ENCODE results near the gene UBR2.
"Not testable (repeated sequence)": the region's sequence is repeated elsewhere in the genome, so short reads cannot be mapped to it uniquely, and the experiment has no call there.

The UBR2 gene

DNA sequence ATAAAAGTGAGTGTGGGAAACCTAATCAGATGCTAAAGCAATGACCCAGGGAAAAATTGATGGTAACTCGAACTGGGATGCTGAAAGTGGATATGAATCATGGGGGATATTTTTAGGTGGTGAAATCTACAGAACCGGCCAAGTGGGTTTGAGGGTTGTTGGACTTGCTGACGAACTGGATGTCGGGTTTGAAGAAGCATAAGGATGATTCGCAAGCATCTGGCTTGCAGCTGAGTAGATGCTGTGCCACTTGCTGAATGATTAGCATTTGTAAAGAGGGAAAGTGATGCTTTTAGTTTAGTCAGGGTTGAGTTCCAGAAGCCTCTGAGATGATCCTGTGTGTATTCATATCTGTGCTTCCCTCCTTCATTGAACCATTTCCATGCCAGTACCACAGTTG lies 54.9 kb downstream of the UBR2 start:
- no peak for DNase-seq

DNA sequence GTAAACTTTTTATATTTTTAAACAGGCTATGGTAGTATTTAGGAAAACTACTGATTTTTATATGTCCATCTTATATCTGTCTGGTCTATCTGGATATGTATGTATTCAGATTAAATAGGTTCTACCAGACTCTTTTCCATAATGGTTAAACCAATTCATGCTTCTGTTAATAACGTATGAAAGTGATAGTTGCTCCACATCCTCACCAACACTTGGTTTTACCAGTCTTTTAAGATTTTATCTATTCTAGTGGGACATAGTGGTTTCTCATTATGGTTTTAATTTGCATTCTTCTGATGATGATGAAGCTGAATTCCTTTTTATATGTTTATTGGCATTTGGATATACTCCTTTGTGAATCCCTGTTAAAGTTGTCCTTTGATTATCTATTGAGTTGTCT lies 56.1 kb downstream of the UBR2 start:
- DNase-seq = no peak

DNA sequence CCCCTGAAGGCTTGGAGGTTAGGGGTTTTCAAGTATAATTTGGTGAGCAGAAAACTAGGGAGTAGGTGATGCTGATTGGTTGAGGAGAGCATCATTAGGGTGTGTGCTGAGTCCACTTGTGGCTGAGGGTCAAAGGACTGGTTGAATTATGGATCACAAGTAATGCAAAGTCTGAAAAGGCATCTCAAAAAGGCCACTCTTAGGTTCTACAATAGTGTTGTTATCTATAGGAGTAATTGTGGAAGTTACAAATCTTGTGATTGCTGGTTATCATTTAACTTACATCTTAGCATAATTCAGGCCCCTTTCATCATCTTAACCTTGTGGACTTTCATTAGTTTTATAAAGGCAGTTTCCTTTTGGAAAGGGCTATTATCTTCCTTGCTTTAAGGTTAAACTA lies 60.8 kb downstream of the UBR2 start:
- no peak for DNase-seq

DNA sequence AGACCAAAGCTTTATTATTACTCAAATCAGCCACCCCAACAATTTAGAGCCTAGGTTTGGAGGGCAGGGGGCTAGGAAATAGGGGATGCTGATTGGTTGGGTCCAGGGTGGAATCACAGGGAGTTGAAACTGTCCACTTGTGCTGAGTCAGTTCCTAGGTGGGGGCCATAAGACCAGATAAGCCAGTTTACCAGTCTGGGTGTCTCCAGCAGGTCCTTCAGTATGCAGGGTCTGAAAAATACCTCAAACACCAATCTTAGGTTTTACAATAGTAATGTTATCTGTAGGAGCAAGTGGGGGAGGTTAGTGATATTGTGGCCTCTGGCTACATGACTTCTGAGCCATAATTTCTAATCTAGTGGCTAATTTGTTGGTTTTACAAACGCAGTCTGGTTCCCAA lies 63.2 kb downstream of the UBR2 start:
- no peak for DNase-seq

DNA sequence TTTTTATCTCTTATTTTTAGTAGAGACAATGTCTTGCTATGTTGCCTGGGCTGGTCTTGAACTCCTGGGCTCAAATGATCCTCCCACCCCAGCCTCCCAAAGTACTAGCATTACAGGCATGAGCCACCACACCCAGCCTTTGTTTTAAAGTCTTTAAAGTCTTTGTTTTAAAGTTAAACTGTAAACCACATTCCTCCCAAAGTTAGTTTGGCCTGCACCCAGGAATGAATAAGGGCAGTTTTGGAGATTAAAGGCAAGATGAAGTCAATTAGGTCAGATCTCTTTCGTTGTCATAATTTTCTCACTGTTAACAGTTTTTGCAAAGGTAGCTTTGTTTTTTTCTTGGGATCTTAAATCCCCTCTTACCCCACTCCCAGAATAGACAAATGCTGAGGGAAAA lies 63.8 kb downstream of the UBR2 start:
- no peak for DNase-seq

DNA sequence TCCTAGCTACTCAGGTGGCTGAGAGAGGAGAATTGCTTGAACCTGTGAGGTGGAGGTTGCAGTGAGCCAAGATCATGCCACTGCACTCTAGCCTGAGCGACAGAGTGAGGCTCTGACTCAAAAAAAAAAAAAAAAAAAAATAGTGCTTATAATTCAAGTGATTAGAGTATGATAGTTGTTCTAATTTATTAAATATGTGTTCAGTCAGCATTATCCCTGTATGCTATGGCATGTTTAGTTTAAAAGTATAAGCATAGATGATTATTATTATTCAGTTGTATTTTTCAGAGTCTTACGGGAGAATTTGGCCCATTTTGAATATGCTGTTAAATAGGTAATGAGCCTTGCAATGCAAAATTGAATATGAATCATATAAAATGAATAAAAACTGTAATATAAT lies 64.8 kb downstream of the UBR2 start:
- DNase-seq = no peak

DNA sequence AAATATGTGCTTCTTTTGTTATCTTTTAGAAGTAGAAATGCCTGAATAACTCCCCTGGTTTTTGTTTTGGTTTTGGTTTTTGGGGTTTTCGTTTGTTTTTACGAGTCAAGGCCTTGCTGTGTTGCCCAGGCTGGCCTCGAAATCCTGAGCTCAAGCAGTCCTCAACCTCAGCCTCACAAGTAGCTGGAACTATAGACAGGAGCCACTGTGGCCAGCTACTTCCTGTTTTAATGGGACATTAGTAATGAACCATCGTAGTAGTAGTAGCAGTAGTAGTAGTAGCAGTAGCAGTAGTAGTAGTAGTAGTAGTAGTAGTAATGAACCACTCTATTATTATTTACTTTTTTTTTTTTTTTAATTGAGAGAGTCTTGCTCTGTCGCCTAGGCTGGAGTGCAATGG lies 66.0 kb downstream of the UBR2 start:
- no peak for DNase-seq

DNA sequence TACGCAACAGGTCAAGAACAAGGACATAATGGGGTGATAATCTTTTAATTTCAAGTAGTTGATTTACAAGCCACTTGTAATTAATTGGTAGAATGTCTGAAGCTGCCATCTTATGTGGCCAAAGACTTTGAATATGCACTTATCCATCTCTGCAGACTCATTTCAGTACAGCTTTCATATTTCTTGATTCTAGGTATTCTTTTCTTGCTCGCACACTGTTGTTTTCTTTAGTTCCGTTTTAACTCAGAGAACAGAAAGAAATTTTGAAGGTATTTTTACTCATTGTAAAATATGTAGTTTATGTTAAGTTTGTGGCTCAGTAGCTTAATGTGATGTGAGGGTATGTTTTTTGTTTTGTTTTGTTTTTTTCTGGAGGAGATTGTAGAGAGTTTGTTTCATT lies 73.9 kb downstream of the UBR2 start:
- DNase-seq = no peak

DNA sequence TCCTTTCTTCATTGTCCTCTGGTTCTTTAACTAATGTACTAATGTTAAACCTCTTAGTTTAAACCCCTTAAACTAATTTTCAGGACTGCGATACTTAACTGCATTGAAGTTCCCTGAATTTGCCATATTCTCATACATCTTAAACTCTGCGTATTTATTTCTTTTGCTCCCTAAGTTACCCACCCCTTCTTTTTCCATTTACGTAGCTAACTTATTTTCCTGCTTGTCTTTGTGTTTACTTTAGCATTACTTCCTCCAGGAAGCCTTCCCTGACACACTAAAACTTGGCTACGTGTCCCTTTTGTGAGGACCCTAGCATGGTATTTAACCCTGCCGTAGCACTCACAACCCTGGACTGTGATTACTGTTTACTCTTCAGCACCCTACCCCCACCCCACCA lies 79.0 kb downstream of the UBR2 start:
- no peak for DNase-seq

DNA sequence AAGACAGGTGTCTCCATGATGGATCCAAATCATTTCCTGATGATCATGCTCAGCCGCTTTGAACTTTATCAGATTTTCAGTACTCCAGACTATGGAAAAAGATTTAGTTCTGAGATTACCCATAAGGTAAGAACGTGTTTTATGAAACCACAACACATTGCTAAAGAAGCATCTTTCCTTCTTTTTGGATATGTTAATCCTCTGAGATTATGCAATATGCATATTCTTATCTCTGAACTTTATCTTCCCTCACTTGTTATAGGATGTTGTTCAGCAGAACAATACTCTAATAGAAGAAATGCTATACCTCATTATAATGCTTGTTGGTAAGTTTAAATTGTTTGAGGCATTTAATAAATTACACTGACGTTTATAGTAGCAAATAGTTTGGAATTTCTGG lies 80.4 kb downstream of the UBR2 start:
- no peak for DNase-seq

DNA sequence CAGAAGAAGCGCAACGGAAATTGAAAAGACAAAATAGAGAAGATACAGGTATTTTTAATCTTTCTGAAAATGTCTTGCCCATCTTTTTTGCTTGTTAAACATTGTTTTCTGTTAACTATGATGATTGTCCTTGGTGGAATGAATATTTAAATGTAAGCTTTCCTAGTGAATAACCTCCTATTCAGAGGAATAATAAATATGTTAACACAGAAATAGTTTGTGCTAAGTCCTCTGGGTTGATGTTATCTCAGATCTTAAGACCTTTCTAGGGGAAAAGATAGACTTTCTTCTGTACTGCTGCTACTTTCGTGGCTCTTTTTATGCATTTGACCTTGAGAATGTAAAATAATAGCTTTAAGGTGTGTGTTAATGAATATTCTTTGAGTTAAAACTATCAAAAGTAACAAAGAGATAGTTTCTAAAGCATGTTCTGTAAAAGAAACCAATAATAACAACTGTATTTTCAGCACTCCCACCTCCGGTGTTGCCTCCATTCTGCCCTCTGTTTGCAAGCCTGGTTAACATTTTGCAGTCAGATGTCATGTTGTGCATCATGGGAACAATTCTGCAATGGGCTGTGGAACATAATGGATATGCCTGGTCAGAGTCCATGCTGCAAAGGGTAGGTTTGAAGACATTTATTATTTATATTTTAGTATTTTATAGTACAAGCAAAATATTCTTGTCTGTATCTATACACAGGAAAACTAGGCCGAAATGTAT lies 88.4 kb downstream of the UBR2 start:
- no peak for DNase-seq

DNA sequence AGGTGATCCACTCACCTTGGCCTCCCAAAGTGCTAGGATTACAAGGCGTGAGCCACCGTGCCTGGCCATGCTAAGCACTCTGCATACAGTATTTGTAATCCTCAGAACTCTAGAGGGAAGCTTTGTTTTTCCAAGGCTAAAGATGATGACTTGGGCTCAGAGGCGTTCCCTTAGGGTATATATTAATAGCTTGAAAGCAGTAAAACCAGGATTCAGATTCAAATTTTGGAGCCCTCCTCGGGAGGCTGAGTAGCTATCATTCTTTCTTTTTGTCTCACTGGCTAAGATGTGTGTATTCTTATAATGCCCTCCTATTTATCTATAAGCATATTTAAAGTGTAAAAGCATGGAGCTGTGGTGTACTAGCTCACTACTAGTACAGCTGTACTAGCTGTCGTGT lies 90.0 kb downstream of the UBR2 start:
- DNase-seq = no peak

DNA sequence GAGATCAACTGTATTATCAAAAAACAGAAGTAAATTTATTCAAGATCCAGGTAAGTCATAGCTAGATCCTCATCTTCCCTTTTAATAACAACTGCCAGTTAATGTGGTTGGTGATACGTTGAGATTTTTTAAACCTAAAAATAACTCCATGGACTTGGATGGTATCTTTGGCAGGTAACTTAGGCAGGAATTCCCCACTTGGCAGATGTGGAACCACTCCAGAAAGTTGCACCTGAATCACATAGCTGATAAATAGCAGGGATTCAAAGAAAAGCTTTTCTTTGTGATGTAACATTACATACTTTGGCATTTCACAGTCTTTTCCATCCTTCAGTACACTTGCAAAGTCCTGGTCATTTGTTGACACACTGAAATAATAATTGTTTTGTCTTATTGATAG lies 96.0 kb downstream of the UBR2 start:
- DNase-seq = no peak

DNA sequence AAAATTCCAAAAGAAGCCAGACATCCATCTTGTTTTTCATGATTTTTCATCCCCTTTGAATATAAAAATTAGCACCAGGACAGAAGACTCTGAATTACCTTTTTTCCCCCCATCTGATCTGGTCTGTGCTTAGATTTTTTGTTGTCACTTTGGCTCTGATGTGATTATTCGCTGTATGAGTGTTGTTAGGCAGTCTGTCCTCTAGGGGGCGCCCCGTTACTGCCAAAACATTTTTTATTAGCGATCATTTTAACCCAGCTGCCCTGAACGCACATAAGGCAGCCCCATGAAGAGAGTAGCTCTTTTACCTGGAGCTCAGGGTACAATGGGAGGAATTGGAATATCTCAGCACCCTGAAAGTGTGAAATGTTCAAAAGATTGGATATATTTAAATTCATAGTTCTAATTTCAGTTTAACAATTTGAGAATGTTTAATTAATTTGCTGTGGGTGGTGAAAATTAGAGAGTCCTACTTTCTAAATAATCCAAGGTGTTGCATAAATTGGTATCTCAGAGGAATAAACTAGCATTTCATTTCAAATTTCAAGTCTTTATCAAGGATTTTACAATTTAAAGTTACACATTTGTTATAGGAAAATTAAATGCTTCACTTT lies 97.8 kb downstream of the UBR2 start:
- DNase-seq = no peak

DNA sequence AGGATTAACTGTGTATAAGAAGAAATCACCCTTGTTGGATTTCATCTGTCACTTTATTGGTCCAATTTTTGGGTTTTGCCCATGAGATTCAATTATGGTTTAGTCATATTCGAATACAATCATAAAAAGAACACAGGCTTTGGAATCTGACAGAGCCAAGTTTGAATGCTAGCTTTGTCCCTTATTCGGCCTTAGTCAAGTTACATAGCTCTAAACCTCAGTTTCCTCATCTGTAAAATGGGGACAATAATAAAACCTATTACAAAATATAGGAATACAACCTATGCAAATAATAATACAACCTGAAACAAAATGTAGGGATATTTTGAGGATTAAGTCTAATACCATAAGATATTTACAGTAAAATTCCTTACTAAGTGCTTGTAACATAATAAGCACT lies 100.9 kb downstream of the UBR2 start:
- no peak for DNase-seq

DNA sequence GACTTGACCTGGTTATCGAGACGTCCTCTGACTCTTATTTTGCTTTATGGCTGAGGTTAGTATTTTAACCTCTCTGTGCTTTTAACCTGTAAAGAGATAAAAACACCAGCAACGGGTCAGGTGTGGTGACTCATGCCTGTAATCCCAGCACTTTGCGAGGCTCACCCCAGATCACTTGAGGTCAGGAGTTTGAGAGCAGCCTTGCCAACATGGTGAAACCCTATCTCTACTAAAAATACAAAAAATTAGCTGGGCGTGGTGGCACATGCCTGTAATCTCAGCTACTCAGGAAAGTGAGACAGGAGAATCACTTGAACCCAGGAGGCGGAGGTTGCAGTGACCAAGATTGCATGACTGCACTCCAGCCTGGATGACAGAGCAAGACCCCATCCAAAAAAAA lies 110.5 kb downstream of the UBR2 start:
- not testable (repeated sequence) for DNase-seq

DNA sequence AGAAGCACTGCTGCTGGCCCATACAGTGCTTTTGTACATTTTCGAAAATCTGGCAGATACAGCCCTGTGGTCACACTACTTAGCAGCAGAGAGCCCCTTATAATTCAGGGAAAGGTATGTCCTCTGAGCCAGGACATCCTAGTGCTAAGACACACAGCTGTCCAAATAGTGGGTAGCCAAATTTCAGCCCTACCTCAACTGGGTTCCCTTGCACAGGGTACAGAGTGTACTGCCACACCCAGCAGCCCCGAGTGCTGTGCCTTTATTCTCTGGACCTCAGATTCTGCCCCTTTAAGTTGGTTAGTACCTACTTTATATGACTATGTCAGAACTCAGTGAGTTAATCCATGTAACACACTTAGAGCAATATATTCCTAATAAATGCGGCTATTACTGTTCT lies 111.0 kb downstream of the UBR2 start:
- DNase-seq = no peak

DNA sequence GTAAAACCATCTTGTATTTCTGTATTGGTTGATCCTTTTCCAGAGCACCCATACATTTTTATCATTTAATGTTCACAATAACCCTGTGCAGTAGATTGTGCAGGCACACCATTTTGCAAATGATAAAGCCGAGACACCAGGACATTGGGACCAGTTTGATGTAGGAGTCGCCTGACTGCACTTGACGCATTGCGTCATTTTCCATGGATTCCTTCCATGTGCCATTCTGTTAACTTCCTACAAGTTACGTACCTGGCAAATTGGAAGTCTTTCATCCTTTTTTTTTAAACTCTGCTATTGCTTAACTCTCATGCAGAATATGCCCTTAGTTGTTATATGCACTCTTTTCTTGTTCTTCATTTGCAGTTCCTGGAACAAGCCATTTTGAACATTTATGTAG lies 115.5 kb downstream of the UBR2 start:
- no peak for DNase-seq

DNA sequence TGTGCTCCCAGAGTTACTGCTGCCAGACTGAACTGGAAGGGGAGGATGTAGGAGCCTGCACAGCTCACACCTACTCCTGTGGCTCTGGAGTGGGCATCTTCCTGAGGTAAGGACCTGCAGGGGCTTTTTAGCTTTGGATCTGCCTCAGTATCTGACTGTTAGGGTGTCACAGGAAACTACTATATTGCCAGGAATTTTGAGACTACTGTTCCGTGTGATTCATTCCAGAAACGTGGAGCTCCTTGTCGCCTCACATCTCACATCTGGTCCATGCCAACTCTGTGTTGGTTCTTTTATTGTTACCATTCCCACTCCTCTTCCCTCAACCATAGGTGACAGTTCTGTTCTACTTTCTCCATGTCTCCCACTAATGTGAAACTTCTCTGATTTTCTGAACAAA lies 124.5 kb downstream of the UBR2 start:
- DNase-seq = no peak

DNA sequence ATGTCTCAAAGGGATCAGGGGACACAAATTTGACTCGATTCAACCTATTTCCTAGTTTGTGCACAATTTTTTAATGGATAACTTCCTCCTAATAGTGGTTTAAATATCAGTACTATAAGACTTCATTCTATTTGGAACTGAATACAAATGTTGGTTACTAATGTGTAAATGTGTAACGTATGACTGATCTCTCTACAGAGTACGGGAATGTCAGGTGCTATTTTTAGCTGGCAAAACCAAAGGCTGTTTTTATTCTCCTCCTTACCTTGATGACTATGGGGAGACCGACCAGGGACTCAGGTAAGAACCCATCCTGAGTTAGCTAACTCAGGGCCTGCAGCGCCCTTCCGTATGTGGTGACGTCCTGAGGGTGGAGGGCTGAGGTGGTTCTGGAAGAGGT lies 125.5 kb downstream of the UBR2 start:
- DNase-seq = no peak

DNA sequence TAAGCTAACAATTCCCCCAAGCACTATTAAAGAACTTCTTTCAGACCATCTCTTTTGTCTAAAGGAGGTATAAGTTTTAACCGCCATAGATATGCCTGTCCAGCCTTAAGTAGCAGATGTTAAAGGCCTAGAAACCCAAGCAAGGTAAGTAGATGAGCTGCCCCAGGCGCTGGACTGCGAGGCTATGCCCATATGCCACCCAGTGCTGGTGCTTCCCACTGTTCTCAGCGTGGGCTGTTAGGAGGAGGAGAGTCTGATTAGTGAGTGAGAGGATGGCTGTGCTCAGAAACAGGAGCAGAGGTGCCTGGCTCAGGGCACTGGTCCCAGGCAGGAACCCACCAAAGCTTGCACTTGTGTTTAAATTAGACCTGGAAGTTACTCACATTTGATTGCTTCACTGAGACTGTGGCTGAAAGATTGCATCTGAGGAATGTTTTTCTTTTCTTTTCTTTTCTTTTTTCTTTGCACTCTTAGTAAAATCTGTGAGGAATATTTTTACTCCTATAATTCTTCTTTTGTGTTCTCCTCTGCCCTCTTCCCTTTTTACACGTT lies 126.4 kb downstream of the UBR2 start:
- DNase-seq = no peak

DNA sequence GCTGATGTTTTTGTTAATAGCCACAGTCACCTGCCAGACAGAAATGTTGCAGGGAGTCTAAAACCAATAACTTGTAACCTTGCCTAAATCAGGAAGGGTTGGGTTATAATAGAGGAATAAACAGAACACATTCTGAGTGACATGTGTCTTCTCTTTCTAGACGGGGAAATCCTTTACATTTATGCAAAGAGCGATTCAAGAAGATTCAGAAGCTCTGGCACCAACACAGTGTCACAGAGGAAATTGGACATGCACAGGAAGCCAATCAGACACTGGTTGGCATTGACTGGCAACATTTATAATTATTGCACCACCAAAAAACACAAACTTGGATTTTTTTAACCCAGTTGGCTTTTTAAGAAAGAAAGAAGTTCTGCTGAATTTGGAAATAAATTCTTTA lies 127.0 kb downstream of the UBR2 start:
- DNase-seq = no peak

DNA sequence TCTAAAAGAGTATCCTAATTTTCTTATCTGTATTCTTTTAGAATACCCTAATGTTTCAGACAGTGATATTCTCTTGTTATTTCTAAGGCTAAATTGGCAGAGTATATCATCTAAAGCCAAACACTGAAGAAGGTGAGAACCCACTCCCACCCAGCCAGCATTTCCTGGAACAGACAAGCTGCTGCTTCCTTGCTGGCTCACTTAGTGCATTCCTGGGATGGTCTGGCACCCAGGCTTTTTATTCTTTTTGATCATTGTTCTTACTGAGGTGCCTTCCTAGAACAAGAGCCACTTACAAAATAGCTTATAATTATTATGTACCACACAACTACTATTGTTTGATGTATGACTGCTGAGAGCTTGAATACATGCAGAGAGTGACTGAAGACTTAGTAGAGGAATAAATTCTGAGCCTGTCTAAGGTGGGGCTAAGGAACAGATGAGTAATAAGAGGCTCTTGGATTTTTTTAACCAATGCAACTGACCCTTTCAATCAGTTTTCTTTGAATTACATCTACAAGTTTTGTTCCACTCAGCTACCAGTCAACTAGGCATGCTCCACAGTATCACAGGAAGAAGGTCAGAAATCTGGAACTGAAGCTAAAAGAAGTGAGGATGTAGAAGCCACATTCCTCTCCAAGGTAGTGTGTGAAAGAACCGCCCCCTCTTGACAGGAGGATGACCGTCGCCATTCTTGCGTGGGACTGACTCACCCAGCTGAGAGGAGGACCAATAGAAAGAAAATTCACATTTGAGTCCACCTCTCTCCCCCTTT lies 128.5 kb downstream of the UBR2 start:
- DNase-seq = no peak

DNA sequence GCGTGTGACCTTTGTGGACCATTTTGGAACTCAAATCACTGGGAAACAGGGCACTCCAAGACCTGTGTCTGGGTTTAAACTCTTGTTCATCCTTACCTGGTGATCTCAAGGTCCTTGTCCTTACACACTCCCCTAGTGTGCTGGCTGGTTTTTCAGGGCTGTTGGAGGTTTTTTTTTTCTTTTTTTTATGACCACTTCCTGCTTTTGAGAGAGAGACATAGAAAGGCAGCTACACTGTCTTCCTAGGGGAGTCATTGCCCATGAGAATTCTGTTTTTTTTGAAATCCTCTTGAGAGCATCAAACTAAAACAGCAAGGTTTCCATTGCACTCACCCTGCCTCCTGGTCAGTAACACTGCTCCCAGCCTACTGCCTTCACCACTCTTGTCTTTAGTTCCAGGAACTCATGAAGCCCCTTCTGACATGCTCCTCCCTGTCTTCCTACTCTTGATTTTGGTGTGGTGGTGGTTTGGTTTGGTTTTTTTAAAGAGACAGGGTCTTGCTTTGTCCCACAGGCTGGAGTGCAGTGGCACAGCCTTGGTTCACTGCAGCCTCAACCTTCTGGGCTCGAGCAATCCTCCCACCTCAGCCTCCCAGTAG lies 130.0 kb downstream of the UBR2 start:
- DNase-seq = no peak
